Endothelial cell (in vitro differentiated cells): ENCODE measurements around the gene TBC1D5. TPM values are rescaled to one million over a fixed set of nuclear protein-coding genes. Genes with fewer than 3 reads are reported as not detected.

ENCODE experiments used
- DNase-seq: peaks from one replicate; pipeline ENCODE4 v3.0.0; 2021; ENCODE audit warnings: low spot score
- H3K27ac Mint-ChIP-seq: one replicate; pipeline ENCODE4 v1.8.0; 2021; ENCODE audit warnings: mixed read lengths, inconsistent platforms; ENCODE audit not compliant: unreplicated experiment
- H3K27me3 Mint-ChIP-seq: one replicate; pipeline ENCODE4 v1.8.0; 2021; ENCODE audit warnings: mild to moderate bottlenecking, moderate library complexity, mixed read lengths, inconsistent platforms; ENCODE audit not compliant: unreplicated experiment
- H3K36me3 Mint-ChIP-seq: one replicate; pipeline ENCODE4 v1.8.0; 2021; ENCODE audit warnings: mild to moderate bottlenecking, low read depth, mixed read lengths, inconsistent platforms; ENCODE audit not compliant: unreplicated experiment
- H3K4me1 Mint-ChIP-seq: one replicate; pipeline ENCODE4 v1.8.0; 2021; ENCODE audit warnings: mild to moderate bottlenecking, mixed read lengths, inconsistent platforms; ENCODE audit not compliant: unreplicated experiment
- H3K4me3 Mint-ChIP-seq: one replicate; pipeline ENCODE4 v1.8.0; 2021; ENCODE audit warnings: mild to moderate bottlenecking, mixed read lengths, inconsistent platforms; ENCODE audit not compliant: unreplicated experiment
- H3K9me3 Mint-ChIP-seq: one replicate; pipeline ENCODE4 v1.8.0; 2021; ENCODE audit warnings: mixed read lengths, inconsistent platforms; ENCODE audit not compliant: unreplicated experiment
- CTCF ChIP-seq: fragments of 200-600 bp; sonication (generic); IDR thresholded peaks from one replicate; pipeline ENCODE4 v1.5.0; 2021; ENCODE audit warnings: antibody characterized with exemption; ENCODE audit not compliant: unreplicated experiment
- total RNA-seq: library from RNA; stranded (reverse); fragmentation: NEBNext Ultra II Directional; extraction: Animal tissue kit (Norgen Biotek cat#: 25700); gene quantifications from one replicate; pipeline ENCODE4 v1.2.1, GENCODE V29; 2021; ENCODE audit not compliant: unreplicated experiment

Gene TBC1D5
- total RNA-seq, 1 donor from 2014 or later: 48.2 TPM

DNA sequence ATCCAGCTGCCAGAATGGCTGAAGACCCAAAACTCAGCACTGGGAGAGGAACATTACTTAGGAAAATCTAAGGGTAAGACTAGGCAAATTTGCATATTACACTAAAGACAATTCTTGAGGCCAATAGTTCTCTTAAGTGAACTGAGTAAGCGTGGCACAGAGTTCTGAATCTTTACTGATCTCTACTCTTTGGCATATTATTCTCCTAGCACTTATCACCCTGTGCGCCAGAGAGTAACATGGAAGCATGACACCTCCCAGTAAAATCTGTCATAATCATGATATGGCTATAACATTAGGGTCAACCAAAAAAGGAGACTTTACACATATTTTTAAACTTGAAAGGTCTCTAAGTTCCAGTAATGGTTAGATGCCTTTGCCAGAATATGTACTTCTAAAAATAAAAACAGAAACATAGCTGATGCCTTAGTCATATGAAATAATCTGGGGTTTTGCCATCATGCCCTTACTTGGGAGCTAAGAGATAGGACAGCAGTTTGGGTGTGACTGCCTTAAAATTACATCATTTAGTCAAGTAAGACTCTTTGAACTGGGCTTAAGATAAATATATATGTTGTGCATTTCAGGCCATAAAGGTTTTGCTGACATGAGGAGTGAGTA, 567.1 kb downstream of the TBC1D5 start:
- no peak for TF ChIP-seq CTCF
- no peak overlapping the region for H3K27ac Mint-ChIP-seq

DNA sequence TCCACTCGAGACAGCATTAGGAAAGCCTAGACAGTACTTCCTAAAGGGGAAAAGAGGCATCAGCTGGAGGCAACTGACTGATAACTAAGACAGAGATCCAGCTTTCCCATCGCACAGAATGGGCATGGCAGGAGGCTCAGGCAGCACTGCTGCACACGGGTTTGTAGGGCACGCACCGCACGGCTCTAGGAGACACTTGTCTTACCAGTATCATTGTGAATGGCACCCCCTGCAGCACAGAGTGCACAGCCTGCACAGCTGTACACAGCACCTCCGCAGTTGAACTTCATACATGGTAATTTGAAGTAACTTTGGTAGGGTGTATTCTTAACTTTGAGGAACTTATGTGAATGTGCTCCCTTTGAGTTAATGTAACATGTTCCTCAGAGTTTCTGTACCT, 576.1 kb downstream of the TBC1D5 start:
- H3K4me3 Mint-ChIP-seq: no peak overlapping the region
- no peak for DNase-seq
- no peak for TF ChIP-seq CTCF
- no peaks in the 10 kb centered on the region for H3K9me3 Mint-ChIP-seq
- H3K27me3 Mint-ChIP-seq: no peaks in the 10 kb centered on the region
- H3K4me1 Mint-ChIP-seq: peaks cover 12% of the 10 kb centered on the region
- no peak overlapping the region for H3K27ac Mint-ChIP-seq
- H3K36me3 Mint-ChIP-seq: peaks cover 12% of the 10 kb centered on the region

More for the DNA sequence above, 567.1 kb downstream of the TBC1D5 start:
- Mint-ChIP-seq H3K9me3 (no peaks in the 10 kb centered on the region), H3K4me1 (no peaks in the 10 kb centered on the region), H3K27me3 (no peaks in the 10 kb centered on the region), H3K4me3 (no peak overlapping the region), H3K36me3 (peaks cover 6% of the 10 kb centered on the region)
- no peak for DNase-seq

DNA sequence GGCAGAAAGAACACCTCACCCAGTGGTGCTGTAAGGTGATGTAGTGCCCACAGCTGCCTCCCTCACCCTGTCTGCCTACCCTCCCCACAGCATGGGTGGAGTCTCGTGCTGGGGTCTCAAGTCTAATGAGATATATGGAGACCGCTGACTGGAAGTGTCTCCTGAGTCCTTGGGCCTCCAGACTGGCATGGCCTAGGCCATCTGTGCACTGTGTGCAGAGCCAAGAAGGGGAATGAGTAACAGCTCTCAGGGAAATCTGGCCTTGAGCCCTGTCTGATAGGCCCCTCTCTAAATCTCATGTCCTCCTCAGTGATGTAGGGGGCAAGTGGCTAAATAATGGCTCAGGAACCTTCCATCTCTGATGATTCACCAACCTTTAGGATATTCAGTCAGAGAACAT, 580.3 kb downstream of the TBC1D5 start:
- no peak for TF ChIP-seq CTCF
- no peak for DNase-seq
- Mint-ChIP-seq H3K9me3 (no peaks in the 10 kb centered on the region), H3K4me1 (no peaks in the 10 kb centered on the region), H3K36me3 (peaks cover 18% of the 10 kb centered on the region), H3K27ac (no peak overlapping the region), H3K4me3 (no peak overlapping the region), H3K27me3 (peaks cover 2% of the 10 kb centered on the region)

- Mint-ChIP-seq H3K27ac (no peak overlapping the region), H3K9me3 (no peaks in the 10 kb centered on the region), H3K36me3 (peaks cover 12% of the 10 kb centered on the region), H3K27me3 (peaks cover 2% of the 10 kb centered on the region), H3K4me3 (no peak overlapping the region), H3K4me1 (no peaks in the 10 kb centered on the region)
- no peak for TF ChIP-seq CTCF
- no peak for DNase-seq
Measured at GRCh38 chr3:17160597-17160996, 581.8 kb downstream of the TBC1D5 start.

DNA sequence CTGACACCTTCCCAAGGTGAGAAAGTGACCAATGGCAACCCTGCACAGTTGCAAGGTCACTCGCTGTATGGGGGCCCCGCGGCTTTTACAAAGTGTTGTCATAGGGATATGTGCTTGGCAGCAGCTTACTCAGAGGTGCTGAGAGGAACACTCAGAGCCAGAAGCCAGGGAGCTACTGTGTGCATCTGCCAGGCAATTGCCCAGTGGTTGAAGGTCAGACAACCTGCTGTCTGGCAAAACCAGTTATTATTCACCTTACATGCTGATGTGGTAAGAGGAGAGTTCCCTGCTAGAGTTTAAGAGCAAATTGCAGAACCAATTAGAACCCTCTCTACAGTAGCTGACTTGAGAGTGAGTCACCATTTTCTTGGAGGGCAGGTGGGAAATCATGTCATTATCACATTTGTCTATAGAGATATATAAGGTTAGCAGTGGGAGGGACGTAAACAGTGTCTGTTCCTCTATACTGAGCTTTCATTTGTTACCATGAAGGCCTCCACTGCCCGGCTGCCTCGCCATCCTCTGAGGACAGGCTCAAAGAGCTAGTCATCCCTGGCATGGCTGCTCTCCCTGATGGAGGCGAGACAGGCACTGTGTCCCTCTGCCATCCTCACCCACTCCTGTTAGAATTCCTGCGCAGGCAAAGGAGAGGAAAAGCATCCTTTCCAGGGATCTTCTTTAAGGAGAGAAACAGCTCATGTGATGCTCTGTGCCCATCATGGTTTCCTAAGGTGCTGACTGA, 583.3 kb downstream of the TBC1D5 start:
- Mint-ChIP-seq H3K27me3 (peaks cover 5% of the 10 kb centered on the region), H3K4me1 (no peaks in the 10 kb centered on the region), H3K4me3 (no peak overlapping the region), H3K36me3 (peaks cover 16% of the 10 kb centered on the region), H3K27ac (no peak overlapping the region), H3K9me3 (no peaks in the 10 kb centered on the region)
- no peak for DNase-seq
- no peak for TF ChIP-seq CTCF
